K562 (cell line): ENCODE measurements around the gene EML2. TPM values are rescaled to one million over a fixed set of nuclear protein-coding genes. Genes with fewer than 3 reads are reported as not detected.

Experiments
- ATAC-seq: fragments of 200-7000 bp; cut with Tn5 transposase; 3 replicates; pipeline ENCODE4 v1.9.1; 2020; ENCODE audit warnings: moderate library complexity
- BruUV-seq: library from RNA; stranded (reverse); fragments of 400-500 nt; replicated peaks from 2 replicates; lab custom pipeline; 2021; lab: Mats Ljungman, UMichigan
- CTCF ChIA-PET: fragments of 300-600 bp; formaldehyde crosslinking; extraction: SDS; loops from one replicate; lab custom pipeline; 2021; ENCODE audit warnings: low intra/inter-chr PET ratio; lab: Yijun Ruan, JAX
- POLR2A ChIA-PET: fragments of 300-600, 350-650 bp; sonication (Branson Sonifier 250); formaldehyde crosslinking; extraction: SDS; loops from one replicate; lab custom pipeline; 2021; ENCODE audit warnings: antibody characterized with exemption, inconsistent platforms; lab: Yijun Ruan, JAX
- DNase-seq, 4 experiments: peaks; one replicate each; pipeline versions ENCODE4 v3.0.0 to v3.0.0-alpha.2; 2011 to 2018; ENCODE audit warnings: low spot score in 3 of 4, mixed read lengths in 3 of 4; ENCODE audit errors: extremely low read depth in 1 of 4
- FAIRE-seq: peaks from 2 replicates; lab custom pipeline; 2011; peaks lifted over from hg19 to GRCh38; lab: Jason Lieb, UNC
- H2AFZ ChIP-seq: 2 replicates; pipeline ENCODE4 v1.6.0; 2011; ENCODE audit warnings: low read depth, low read length, control low read depth, inconsistent platforms
- H3K27ac ChIP-seq: fragments of 200-600 bp; 3 replicates; pipeline ENCODE4 v1.8.0; 2011; ENCODE audit warnings: low read depth, mild to moderate bottlenecking, control low read depth, inconsistent platforms, low read length, moderate library complexity, mixed read lengths; ENCODE audit errors: extremely low read depth
- H3K27me3 ChIP-seq, 2 experiments: fragments of 300-600 bp in 1 of 2; 2 replicates in 1 of 2; 3 replicates in 1 of 2; pipeline versions ENCODE4 v1.6.0 to v1.8.0; 2011; ENCODE audit warnings: inconsistent platforms in 2 of 2, low read length in 2 of 2, mild to moderate bottlenecking in 1 of 2, mixed read lengths in 1 of 2, moderate library complexity in 1 of 2; ENCODE audit not compliant: control insufficient read depth in 2 of 2, insufficient read depth in 2 of 2
- H3K36me3 ChIP-seq: fragments of 300-600 bp; 3 replicates; pipeline ENCODE4 v1.8.0; 2011; ENCODE audit warnings: mild to moderate bottlenecking, low read length, inconsistent platforms; ENCODE audit not compliant: control insufficient read depth, insufficient read depth
- H3K4me1 ChIP-seq, 2 experiments: fragments of 200-600 bp in 1 of 2; replicated peaks in 1 of 2; 2 replicates in 1 of 2; 3 replicates in 1 of 2; pipeline versions ENCODE4 v1.5.1 to v1.8.0; 2011; ENCODE audit warnings: inconsistent platforms in 2 of 2, low read length in 2 of 2, mild to moderate bottlenecking in 1 of 2, mixed read lengths in 1 of 2, moderate library complexity in 1 of 2; ENCODE audit not compliant: control insufficient read depth in 2 of 2, insufficient read depth in 2 of 2
- H3K4me2 ChIP-seq: 2 replicates; pipeline ENCODE4 v1.6.1; 2011; ENCODE audit warnings: low read length, control low read depth, inconsistent platforms, mixed read lengths; ENCODE audit not compliant: insufficient read depth
- H3K4me3 ChIP-seq: fragments of 200-600 bp; sonication (generic), shearing (Covaris generic); 2 replicates; pipeline ENCODE4 v1.5.1; 2016; ENCODE audit warnings: control low read depth, inconsistent platforms
- H3K79me2 ChIP-seq: fragments of 200-600 bp; 3 replicates; pipeline ENCODE4 v1.8.0; 2011; ENCODE audit warnings: low read length, inconsistent platforms; ENCODE audit not compliant: control insufficient read depth, insufficient read depth
- H3K9ac ChIP-seq, 2 experiments: 2 replicates each; pipeline versions ENCODE4 v1.6.0 to v1.6.1; 2011; ENCODE audit warnings: low read depth in 2 of 2, low read length in 2 of 2, control low read depth in 1 of 2, inconsistent platforms in 1 of 2, mild to moderate bottlenecking in 1 of 2, mixed read lengths in 1 of 2; ENCODE audit not compliant: insufficient read depth in 1 of 2
- H3K9me1 ChIP-seq: one replicate; pipeline ENCODE4 v1.6.0; 2011; ENCODE audit warnings: inconsistent platforms, mild to moderate bottlenecking, low read length, moderate library complexity; ENCODE audit not compliant: control insufficient read depth, insufficient read depth
- H3K9me3 ChIP-seq: replicated peaks from 2 replicates; pipeline ENCODE4 v1.5.1; 2011; ENCODE audit warnings: low read depth, low read length, inconsistent platforms; ENCODE audit not compliant: control insufficient read depth, insufficient read depth
- H4K20me1 ChIP-seq: replicated peaks from 2 replicates; pipeline ENCODE4 v1.6.1; 2011; ENCODE audit warnings: low read length, inconsistent platforms, mixed read lengths; ENCODE audit not compliant: control insufficient read depth, insufficient read depth
- CHD1 ChIP-seq: fragments of 200-600 bp; sonication (generic); IDR thresholded peaks from one replicate; pipeline ENCODE4 v1.6.1; 2012; ENCODE audit warnings: mild to moderate bottlenecking, moderate library complexity, low read length, inconsistent platforms
- ELF4 ChIP-seq: fragments of 450-650 bp; formaldehyde crosslinking; IDR thresholded peaks from 2 replicates; pipeline ENCODE4 v1.4.0; 2022; ENCODE audit warnings: missing genetic modification characterization
- FOXA1 ChIP-seq: fragments of 450-650 bp; IDR thresholded peaks from 2 replicates; pipeline ENCODE4 v1.6.1; 2016; ENCODE audit warnings: mild to moderate bottlenecking, borderline replicate concordance
- GABPB1 ChIP-seq: sonication (generic); formaldehyde crosslinking; IDR thresholded peaks from 2 replicates; pipeline ENCODE4 v1.8.0; 2022; ENCODE audit warnings: mild to moderate bottlenecking, missing genetic modification reagents
- IRF9 ChIP-seq: fragments of 450-650 bp; IDR thresholded peaks from 2 replicates; pipeline ENCODE4 v1.6.1; 2016; ENCODE audit warnings: missing biosample characterization, missing genetic modification characterization
- KDM1A ChIP-seq, 2 experiments: fragments of 450-650 bp; IDR thresholded peaks; 2 replicates each; pipeline ENCODE4 v1.6.1; 2016; ENCODE audit warnings: mild to moderate bottlenecking in 2 of 2
- PHB2 ChIP-seq: fragments of 450-650 bp; IDR thresholded peaks from 2 replicates; pipeline ENCODE4 v1.6.1; 2017; ENCODE audit warnings: low read depth
- PRPF4 ChIP-seq: fragments of 200-400 bp; formaldehyde crosslinking; IDR thresholded peaks from one replicate; pipeline ENCODE4 v1.6.1; 2017; ENCODE audit warnings: low read length, low read depth, mild to moderate bottlenecking; ENCODE audit not compliant: insufficient read depth, poor library complexity, severe bottlenecking
- SMAD2 ChIP-seq: fragments of 150-350 bp; IDR thresholded peaks from 2 replicates; pipeline ENCODE4 v1.6.1; 2014; ENCODE audit warnings: low read depth, mild to moderate bottlenecking, low read length
- SMARCE1 ChIP-seq: fragments of 450-650 bp; IDR thresholded peaks from 2 replicates; pipeline ENCODE4 v1.7.1; 2016; ENCODE audit warnings: mild to moderate bottlenecking
- TEAD4 ChIP-seq, 2 experiments: sonication (generic) in 1 of 2; formaldehyde crosslinking in 1 of 2; IDR thresholded peaks; 2 replicates each; pipeline versions ENCODE4 v1.6.1 to v1.8.0; 2012 to 2022; ENCODE audit warnings: borderline replicate concordance in 1 of 2, inconsistent platforms in 1 of 2, low read length in 1 of 2, mild to moderate bottlenecking in 1 of 2, missing genetic modification reagents in 1 of 2
- ZBTB7A ChIP-seq: IDR thresholded peaks from 2 replicates; pipeline ENCODE4 v1.6.1; 2011; ENCODE audit warnings: low read depth, mild to moderate bottlenecking, low read length, moderate library complexity, borderline replicate concordance; ENCODE audit not compliant: control insufficient read depth
- ZC3H4 ChIP-seq: sonication (generic); formaldehyde crosslinking; IDR thresholded peaks from 2 replicates; pipeline ENCODE4 v1.9.0; 2021; ENCODE audit warnings: missing genetic modification reagents, borderline replicate concordance
- ZFP36 ChIP-seq: fragments of 150-350 bp; IDR thresholded peaks from 2 replicates; pipeline ENCODE4 v1.6.1; 2018; ENCODE audit warnings: low read length, low read depth; ENCODE audit not compliant: partially characterized antibody
- ZKSCAN3 ChIP-seq: fragments of 250-450 bp; sonication (Bioruptor Pico); IDR thresholded peaks from 2 replicates; pipeline ENCODE4 v1.4.0; 2020
- ZNF197 ChIP-seq: fragments of 200-800 bp; sonication (Bioruptor generic); IDR thresholded peaks from 2 replicates; pipeline ENCODE4 v1.6.1; 2016; ENCODE audit warnings: low read depth, missing genetic modification characterization, missing compliant biosample characterization
- ZNF316 ChIP-seq: fragments of 450-650 bp; IDR thresholded peaks from 2 replicates; pipeline ENCODE4 v1.6.1; 2016
- ZNF518B ChIP-seq: fragments of 250-450 bp; sonication (Bioruptor Pico); IDR thresholded peaks from 2 replicates; pipeline ENCODE4 v1.5.0; 2021; ENCODE audit warnings: mild to moderate bottlenecking, moderate library complexity
- WGBS: fragments of 100-300 bp; shearing (Covaris generic); methylation state at CpG from one replicate; pipeline ENCODE4 v1.1.6; 2016; ENCODE audit warnings: low coverage, mixed read lengths; ENCODE audit not compliant: insufficient coverage; ENCODE audit errors: missing lambda C conversion rate; 5-methylcytosine and 5-hydroxymethylcytosine counted together
- in situ Hi-C: fragments of 300-500 bp; cut with MboI; formaldehyde crosslinking; loops from 4 replicates; pipeline ENCODE4 v1.15.0; 2018; ENCODE audit warnings: inconsistent platforms, mixed read lengths
- intact Hi-C: fragments of 100-400 bp; cut with micrococcal nuclease; formaldehyde crosslinking; loops from 2 replicates; pipeline ENCODE4 v1.14.2; 2022
- polyA plus RNA-seq, 8 experiments: library from polyadenylated mRNA; depleted of rRNA in 4 of 8; stranded (reverse) in 5 of 8; unstranded in 3 of 8; fragments of >200 nt; fragmentation: Nextera tagmentation in 2 of 8; fragmentation: Illumina TruSeq in 1 of 8; extraction: Ambion mirVana in 2 of 8; extraction: Trizol in 1 of 8; gene quantifications; 2 replicates each; pipeline versions ENCODE4 v1.2.1 to v1.2.3, GENCODE V29; 2011 to 2014; ENCODE audit warnings: inconsistent platforms in 1 of 8, missing spikeins in 1 of 8
- total RNA-seq, 7 experiments: library from RNA; depleted of rRNA in 6 of 7; stranded (reverse); fragments of >200 nt in 6 of 7; fragmentation: Illumina TruSeq in 2 of 7; extraction: Trizol in 2 of 7; gene quantifications; 2 replicates each; pipeline versions ENCODE4 v1.2.1 to v1.2.3, GENCODE V29; 2011 to 2021; ENCODE audit warnings: low replicate concordance in 1 of 7

Gene EML2
- total and polyA plus RNA-seq, 9 of the 15 experiments (the other 6 are each of a cell fraction or from before 2014, with no cell fraction given) = 2.6 to 69.6 (median 24.8) TPM

GRCh38 chr19:45645631-45646344 is 6.6 kb upstream of the EML2 start:
- in situ Hi-C loops (no loop called here), intact Hi-C loops (no loop called here)
- under 1% methylated on average over 19 of the region's 27 CpGs for WGBS
- no peaks in the 10 kb centered on the region for H3K9me3 ChIP-seq
- FAIRE-seq (peak; percentile 96), DNase-seq (peak; percentile 90 to 98 (median 95)), ATAC-seq (peak; percentile 81)
- H3K9me1 ChIP-seq = no peaks in the 10 kb centered on the region
- H3K4me3 ChIP-seq = peak overlapping the region; percentile 41
- BruUV-seq = no TSS peak
- no peaks in the 10 kb centered on the region for H3K36me3 ChIP-seq
- H3K9ac ChIP-seq = peak overlapping the region; percentile 53 to 73; a peak in 3 of 4 replicates
- CTCF ChIA-PET = no interaction called here
- H3K4me2 ChIP-seq = peak overlapping the region; percentile 79
- peak overlapping the region; percentile 93 for H2AFZ ChIP-seq
- H3K27me3 ChIP-seq = no peaks in the 10 kb centered on the region
- H3K27ac ChIP-seq = peak overlapping the region; percentile 68
- POLR2A ChIA-PET = interaction anchor here (0.6 to 1.4 kb wide), 8 partner anchors 21 to 178 kb away, joined by 3 to 12 read pairs (median 4); partner anchors contain the start of genes FOSB, GIPR and SIX5
- H3K79me2 ChIP-seq = no peaks in the 10 kb centered on the region
- no peaks in the 10 kb centered on the region for H4K20me1 ChIP-seq
- peaks cover 15 to 43% of the 10 kb centered on the region in 2 experiments; a peak in 4 of 5 replicates for H3K4me1 ChIP-seq
- TF ChIP-seq ZNF316 (no peak), ZNF197 (CRISPR knock-in tag) (no peak), KDM1A (IDR thresholded peaks at IDR 0.05) (peak; percentile 78 to 89), TEAD4 (IDR thresholded peaks at IDR 0.05; ENCODE audit: low read length) (peak; percentile 32), TEAD4 (CRISPR knock-in tag; IDR thresholded peaks at IDR 0.05; ENCODE audit: borderline replicate concordance) (no peak), IRF9 (no peak), ELF4 (CRISPR knock-in tag) (no peak), GABPB1 (CRISPR knock-in tag) (0 out of 2 replicates have a peak, but pooled peaks have one; percentile 33), SMAD2 (no peak), ZNF518B (CRISPR knock-in tag) (no peak), ZBTB7A (no peak), ZKSCAN3 (CRISPR knock-in tag) (no peak), PRPF4 (no peak), FOXA1 (no peak), CHD1 (no peak), ZC3H4 (CRISPR knock-in tag) (no peak), ZFP36 (no peak), PHB2 (no peak), SMARCE1 (no peak)
